Measurements from ENCODE around the gene TULP1.

DNA sequence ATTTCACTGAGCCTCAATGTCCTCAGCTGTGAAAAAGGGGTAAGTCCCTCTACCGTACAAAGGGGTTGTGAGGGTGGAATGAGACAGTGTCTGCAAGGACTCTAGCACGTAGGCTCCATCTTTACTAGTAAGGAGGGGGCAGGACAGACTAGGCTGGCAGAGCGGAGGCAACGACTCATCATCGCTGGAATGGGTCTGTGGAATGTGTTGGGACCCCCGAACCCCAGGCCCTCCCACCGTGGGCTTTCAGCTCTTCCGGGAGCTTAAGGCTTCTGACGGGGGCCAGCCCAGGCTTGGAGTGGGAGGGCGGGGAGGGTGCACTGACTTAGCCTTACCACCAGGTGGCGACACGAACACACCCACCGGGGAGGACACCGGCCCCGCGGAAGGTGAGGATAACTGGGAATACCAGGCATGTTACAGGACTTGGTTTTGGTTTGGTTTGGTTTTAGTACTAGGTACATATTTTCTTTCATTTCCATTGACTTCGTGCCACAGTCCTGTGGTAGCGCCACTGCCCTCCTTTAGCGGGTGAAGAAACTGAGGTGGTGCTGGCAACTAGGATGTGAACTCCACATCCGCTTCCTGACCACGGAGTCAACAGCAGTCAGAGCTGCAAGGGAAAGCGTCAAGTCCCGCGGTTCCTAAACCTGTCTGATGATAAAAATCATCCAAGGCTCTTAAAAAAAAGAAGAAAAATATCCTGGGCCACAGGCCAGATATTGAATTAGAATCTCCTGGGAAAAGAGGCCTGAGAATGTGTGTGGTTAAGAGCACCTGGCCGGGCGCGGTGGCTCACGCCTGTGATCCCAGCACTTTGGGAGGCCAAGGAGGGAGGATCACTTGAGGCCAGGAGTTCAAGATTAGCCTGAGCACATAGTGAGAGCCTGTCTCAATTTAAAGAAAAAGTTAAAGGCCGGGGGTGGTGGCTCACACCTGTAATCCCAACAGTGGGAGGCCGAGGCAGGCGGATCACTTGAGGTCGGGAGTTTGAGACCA, 10.3 kb upstream of the TULP1 start:
- TF ChIP-seq, protein P1, sequence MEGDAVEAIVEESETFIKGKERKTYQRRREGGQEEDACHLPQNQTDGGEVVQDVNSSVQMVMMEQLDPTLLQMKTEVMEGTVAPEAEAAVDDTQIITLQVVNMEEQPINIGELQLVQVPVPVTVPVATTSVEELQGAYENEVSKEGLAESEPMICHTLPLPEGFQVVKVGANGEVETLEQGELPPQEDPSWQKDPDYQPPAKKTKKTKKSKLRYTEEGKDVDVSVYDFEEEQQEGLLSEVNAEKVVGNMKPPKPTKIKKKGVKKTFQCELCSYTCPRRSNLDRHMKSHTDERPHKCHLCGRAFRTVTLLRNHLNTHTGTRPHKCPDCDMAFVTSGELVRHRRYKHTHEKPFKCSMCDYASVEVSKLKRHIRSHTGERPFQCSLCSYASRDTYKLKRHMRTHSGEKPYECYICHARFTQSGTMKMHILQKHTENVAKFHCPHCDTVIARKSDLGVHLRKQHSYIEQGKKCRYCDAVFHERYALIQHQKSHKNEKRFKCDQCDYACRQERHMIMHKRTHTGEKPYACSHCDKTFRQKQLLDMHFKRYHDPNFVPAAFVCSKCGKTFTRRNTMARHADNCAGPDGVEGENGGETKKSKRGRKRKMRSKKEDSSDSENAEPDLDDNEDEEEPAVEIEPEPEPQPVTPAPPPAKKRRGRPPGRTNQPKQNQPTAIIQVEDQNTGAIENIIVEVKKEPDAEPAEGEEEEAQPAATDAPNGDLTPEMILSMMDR (IDR thresholded peaks at IDR 0.05 in 8 of 11, conservative IDR thresholded peaks at IDR 0.05 in 3 of 11), result peak; percentile 85 to 99 (median 98)
- TF ChIP-seq POLR2A (IDR thresholded peaks at IDR 0.05), result no peak
